ENCODE data around the gene LIMD2. TPM values are rescaled to one million over a fixed set of nuclear protein-coding genes. Genes with fewer than 3 reads are reported as not detected.

LIMD2 gene
- total and polyA plus RNA-seq, 2 of the 8 experiments (the other 6 are each of a cell fraction or from before 2014, with no cell fraction given): 72.0 to 77.2 TPM

- TF ChIP-seq EZH2 (IDR thresholded peaks at IDR 0.05; ENCODE audit: low read depth, low read length, severe bottlenecking) (peak; percentile 52), HDAC2 (IDR thresholded peaks at IDR 0.05; ENCODE audit: borderline replicate concordance in 1 of 2, low read depth in 2 of 2, low read length in 2 of 2) (0 out of 4 replicates have a peak, but pooled peaks of 1 of the 2 experiments have one; percentile 35), KDM1A (IDR thresholded peaks at IDR 0.05; ENCODE audit: borderline replicate concordance, low read length) (no peak), PHF8 (conservative IDR thresholded peaks at IDR 0.05; ENCODE audit: low read depth, low read length) (peak; percentile 17), RBBP5 (IDR thresholded peaks at IDR 0.05; ENCODE audit: borderline replicate concordance, low read depth, low read length) (no peak), TAF1 (IDR thresholded peaks at IDR 0.05; ENCODE audit: low read depth, low read length) (peak; percentile 12), CTCF (IDR thresholded peaks at IDR 0.05; ENCODE audit: control extremely low read depth in 1 of 3, insufficient read depth in 1 of 3, low read depth in 1 of 3, low read length in 3 of 3) (peak; percentile 23 to 32 (median 23)), CREB1 (IDR thresholded peaks at IDR 0.05) (peak; percentile 30; the same call in 1 of the 2 replicates), POLR2A (IDR thresholded peaks at IDR 0.05; ENCODE audit: control extremely low read depth in 1 of 2, low read depth in 2 of 2, low read length in 2 of 2) (0 out of 3 replicates have a peak, but pooled peaks of 1 of the 2 experiments have one; percentile 19), RNF2 (IDR thresholded peaks at IDR 0.05; ENCODE audit: borderline replicate concordance, low read depth, low read length, missing control alignments, poor library complexity, severe bottlenecking) (no peak), YY1 (IDR thresholded peaks at IDR 0.05; ENCODE audit: low read depth, low read length) (no peak), GABPA (IDR thresholded peaks at IDR 0.05; ENCODE audit: borderline replicate concordance, insufficient read depth, low read length) (peak; percentile 48; the same call in 1 of the 2 replicates), TAF7 (optimal IDR thresholded peaks at IDR 0.05; ENCODE audit: borderline replicate concordance, low read depth, low read length) (no peak)
These were observed 867 bp upstream of the LIMD2 start (continued) for GRCh38 chr17:63700528-63701455.
